ENCODE measurements around the gene BEST1.

The BEST1 gene

GRCh38 chr11:61971248-61972111, 21.3 kb downstream of the BEST1 start:
- DNase-seq (ENCODE audit: low read depth, low spot score), result peak; percentile 95
- peak; percentile 1 for TF ChIP-seq CTCF (IDR thresholded peaks at IDR 0.05; ENCODE audit: insufficient read depth, low read length, missing control alignments)
- H3K4me3 ChIP-seq (ENCODE audit: low read depth, low read length), result no peak overlapping the region
- POLR2A ChIA-PET, result interaction anchor here (1.1 to 2.3 kb wide), 5 partner anchors 9 to 870 kb away, joined by 3 to 10 read pairs (median 3); partner anchors contain the start of gene FADS2
- CTCF ChIA-PET, result interaction anchor here (1.4 to 15.0 kb wide), 8 partner anchors 14 to 136 kb away, joined by 3 to 146 read pairs (median 8); partner anchors contain the start of gene BEST1

GRCh38 chr11:61972112-61972671, 22.0 kb downstream of the BEST1 start:
- CTCF ChIA-PET, result interaction anchor here (1.4 to 15.0 kb wide), 7 partner anchors 14 to 136 kb away, joined by 3 to 146 read pairs (median 8); partner anchors contain the start of gene BEST1
- POLR2A ChIA-PET, result interaction anchor here (1.1 to 2.3 kb wide), 4 partner anchors 10 to 869 kb away, joined by 3 to 10 read pairs (median 4); no protein-coding TSS in a partner anchor
- no peak overlapping the region; the same call in 1 of the 2 replicates for H3K4me3 ChIP-seq (ENCODE audit: low read depth, low read length)
- no peak for DNase-seq (ENCODE audit: low read depth, low spot score)
- TF ChIP-seq CTCF (IDR thresholded peaks at IDR 0.05; ENCODE audit: insufficient read depth, low read length, missing control alignments), result no peak

- no peak for TF ChIP-seq CTCF (IDR thresholded peaks at IDR 0.05; ENCODE audit: insufficient read depth, low read length, missing control alignments)
- POLR2A ChIA-PET, result interaction anchor here (1.1 to 2.3 kb wide), 3 partner anchors 11 to 869 kb away, joined by 3 to 10 read pairs (median 5); no protein-coding TSS in a partner anchor
- peak; percentile 89 for DNase-seq (ENCODE audit: low read depth, low spot score)
- no peak overlapping the region for H3K4me3 ChIP-seq (ENCODE audit: low read depth, low read length)
- CTCF ChIA-PET, result interaction anchor here (1.6 to 15.0 kb wide), 5 partner anchors 13 to 135 kb away, joined by 4 to 146 read pairs (median 9); no protein-coding TSS in a partner anchor
These were observed 22.7 kb downstream of the BEST1 start for GRCh38 chr11:61972672-61973475.

GRCh38 chr11:61973476-61974162, 23.5 kb downstream of the BEST1 start:
- POLR2A ChIA-PET, result interaction anchor here (1.1 to 2.3 kb wide), 2 partner anchors 12 to 108 kb away, joined by 5 to 10 read pairs; no protein-coding TSS in a partner anchor
- no peak for TF ChIP-seq CTCF (IDR thresholded peaks at IDR 0.05; ENCODE audit: insufficient read depth, low read length, missing control alignments)
- no peak for DNase-seq (ENCODE audit: low read depth, low spot score)
- no peak overlapping the region for H3K4me3 ChIP-seq (ENCODE audit: low read depth, low read length)
- CTCF ChIA-PET, result interaction anchor here (2.3 to 15.0 kb wide), 3 partner anchors 26 to 110 kb away, joined by 9 to 146 read pairs (median 66); no protein-coding TSS in a partner anchor

- no peak overlapping the region for H3K4me3 ChIP-seq (ENCODE audit: low read depth, low read length)
- ChIA-PET CTCF (interaction anchor here (15.0 kb wide), 1 partner anchor 109 kb away, joined by 146 read pairs; no protein-coding TSS in a partner anchor), POLR2A (interaction anchor here (1.4 kb wide), 1 partner anchor 8 kb away, joined by 6 read pairs; the partner anchor contains the start of gene FTH1)
- DNase-seq (ENCODE audit: low read depth, low spot score), result no peak
- no peak for TF ChIP-seq CTCF (IDR thresholded peaks at IDR 0.05; ENCODE audit: insufficient read depth, low read length, missing control alignments)
These were observed 24.8 kb downstream of the BEST1 start for GRCh38 chr11:61974766-61975631.

Measured in AG04449 (cell line).